Transverse colon (tissue), 4 donors: Measurements from ENCODE around the gene OSBPL3.

Experiments
- CTCF ChIP-seq, 5 experiments: fragments of 200-600 bp in 3 of 5; fragments of 450-650 bp in 2 of 5; sonication (generic) in 3 of 5; IDR thresholded peaks; 1 replicate in 2 of 5; 2 replicates in 3 of 5; pipeline ENCODE4 v1.5.1; 2016 to 2017; ENCODE audit warnings: antibody characterized with exemption in 5 of 5, inconsistent platforms in 3 of 5, mild to moderate bottlenecking in 2 of 5, moderate library complexity in 1 of 5
- EP300 ChIP-seq: sonication (generic); formaldehyde crosslinking; IDR thresholded peaks from one replicate; pipeline ENCODE4 v1.6.1; 2017; ENCODE audit warnings: antibody characterized with exemption, low read depth
- POLR2A ChIP-seq: fragments of 450-650 bp; IDR thresholded peaks from one replicate; pipeline ENCODE4 v1.6.1; 2016; ENCODE audit warnings: antibody characterized with exemption, mild to moderate bottlenecking, moderate library complexity
- POLR2AphosphoS5 ChIP-seq, 3 donors: sonication (generic); formaldehyde crosslinking; IDR thresholded peaks; one replicate each; pipeline ENCODE4 v1.6.1; 2016; ENCODE audit warnings: antibody characterized with exemption in 3 of 3

GRCh38 chr7:25007668-25008067 lies 27.7 kb upstream of the OSBPL3 start:
- no peak for TF ChIP-seq CTCF (IDR thresholded peaks at IDR 0.05)
- TF ChIP-seq POLR2A = no peak
- TF ChIP-seq POLR2AphosphoS5 (IDR thresholded peaks at IDR 0.05) = no peak
- no peak for TF ChIP-seq EP300
